Left ventricle myocardium inferior (tissue), 1 donor: ENCODE measurements around the gene GYS2. TPM values are rescaled to one million over a fixed set of nuclear protein-coding genes. Genes with fewer than 3 reads are reported as not detected.
A peak's percentile ranks its signal among the peaks of the same experiment; 100 is the strongest.

Source experiments
- DNase-seq: peaks from one replicate; pipeline ENCODE4 v3.0.0-alpha.2; 2020
- H3K27ac ChIP-seq: fragments of 200-600 bp; replicated peaks from 2 replicates; pipeline ENCODE4 v1.8.0; 2021
- H3K27me3 ChIP-seq: fragments of 200-600 bp; 2 replicates; pipeline ENCODE4 v1.8.0; 2021; ENCODE audit warnings: low read depth
- H3K36me3 ChIP-seq: fragments of 200-600 bp; 2 replicates; pipeline ENCODE4 v1.8.0; 2021
- H3K4me1 ChIP-seq: fragments of 200-600 bp; 2 replicates; pipeline ENCODE4 v1.8.0; 2021
- H3K4me3 ChIP-seq: fragments of 200-600 bp; 2 replicates; pipeline ENCODE4 v1.8.0; 2021; ENCODE audit warnings: mild to moderate bottlenecking, moderate library complexity
- H3K9me3 ChIP-seq: fragments of 200-600 bp; replicated peaks from 2 replicates; pipeline ENCODE4 v1.8.0; 2021
- intact Hi-C: fragments of 100-400 bp; cut with micrococcal nuclease; formaldehyde crosslinking; loops from one replicate; pipeline ENCODE4 v1.11.0; 2022
- total RNA-seq: library from RNA; stranded (reverse); fragmentation: NEBNext Ultra II Directional; extraction: Animal tissue kit (Norgen Biotek cat#: 25700); gene quantifications from one replicate; pipeline ENCODE4 v1.2.1, GENCODE V29; 2021
- TF ChIP-seq, protein P1 (sequence below): fragments of 200-600 bp; IDR thresholded peaks from 2 replicates; pipeline ENCODE4 v1.8.0; 2021; ENCODE audit warnings: antibody characterized with exemption, mild to moderate bottlenecking, borderline replicate concordance
- donor health status: DM: no; HTN: yes; CAD: no; lungs with severe emphysema.

GYS2 gene
- total RNA-seq, 1 donor from 2014 or later: not detected

- DNase-seq: no peak
- Histone ChIP-seq H3K9me3 (no peaks in the 10 kb centered on the region), H3K4me1 (peaks cover 25% of the 10 kb centered on the region), H3K27ac (peak overlapping the region; percentile 72), H3K36me3 (no peaks in the 10 kb centered on the region), H3K4me3 (no peak overlapping the region), H3K27me3 (no peaks in the 10 kb centered on the region)
- TF ChIP-seq, protein P1, sequence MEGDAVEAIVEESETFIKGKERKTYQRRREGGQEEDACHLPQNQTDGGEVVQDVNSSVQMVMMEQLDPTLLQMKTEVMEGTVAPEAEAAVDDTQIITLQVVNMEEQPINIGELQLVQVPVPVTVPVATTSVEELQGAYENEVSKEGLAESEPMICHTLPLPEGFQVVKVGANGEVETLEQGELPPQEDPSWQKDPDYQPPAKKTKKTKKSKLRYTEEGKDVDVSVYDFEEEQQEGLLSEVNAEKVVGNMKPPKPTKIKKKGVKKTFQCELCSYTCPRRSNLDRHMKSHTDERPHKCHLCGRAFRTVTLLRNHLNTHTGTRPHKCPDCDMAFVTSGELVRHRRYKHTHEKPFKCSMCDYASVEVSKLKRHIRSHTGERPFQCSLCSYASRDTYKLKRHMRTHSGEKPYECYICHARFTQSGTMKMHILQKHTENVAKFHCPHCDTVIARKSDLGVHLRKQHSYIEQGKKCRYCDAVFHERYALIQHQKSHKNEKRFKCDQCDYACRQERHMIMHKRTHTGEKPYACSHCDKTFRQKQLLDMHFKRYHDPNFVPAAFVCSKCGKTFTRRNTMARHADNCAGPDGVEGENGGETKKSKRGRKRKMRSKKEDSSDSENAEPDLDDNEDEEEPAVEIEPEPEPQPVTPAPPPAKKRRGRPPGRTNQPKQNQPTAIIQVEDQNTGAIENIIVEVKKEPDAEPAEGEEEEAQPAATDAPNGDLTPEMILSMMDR: no peak
- intact Hi-C loops: no loop called here
These were observed 52.7 kb downstream of the GYS2 start for GRCh38 chr12:21551841-21552465.

- TF ChIP-seq, protein P1: no peak
- peaks cover 20% of the 10 kb centered on the region for H3K4me1 ChIP-seq
These were observed 57.2 kb downstream of the GYS2 start for GRCh38 chr12:21547437-21547836.

DNA sequence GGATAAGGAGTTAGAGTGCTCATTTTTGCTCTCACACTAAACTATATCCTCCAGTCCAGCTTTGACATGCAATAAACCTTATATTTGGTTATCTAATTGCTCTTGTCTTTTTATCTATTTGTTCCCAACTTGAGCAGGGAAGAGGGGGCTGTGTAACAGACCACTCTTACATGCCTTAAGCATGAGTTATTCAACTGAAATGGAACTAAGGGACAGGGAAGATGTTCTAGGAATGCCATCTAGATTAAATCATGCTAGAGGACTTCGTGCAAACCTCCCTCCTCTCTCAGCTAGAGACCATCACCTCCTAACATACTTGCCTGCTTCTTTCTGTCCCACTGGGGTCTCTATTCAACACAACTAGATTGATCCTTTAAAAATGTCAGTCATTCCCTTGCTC lies 57.9 kb downstream of the GYS2 start:
- Histone ChIP-seq H3K27ac (no peak overlapping the region), H3K4me3 (no peak overlapping the region), H3K27me3 (no peaks in the 10 kb centered on the region), H3K36me3 (no peaks in the 10 kb centered on the region), H3K9me3 (no peaks in the 10 kb centered on the region), H3K4me1 (peaks cover 19% of the 10 kb centered on the region)
- no peak for DNase-seq
- TF ChIP-seq, protein P1: no peak
- intact Hi-C loops: no loop called here

More at GRCh38 chr12:21547437-21547836, 57.2 kb downstream of the GYS2 start:
- Histone ChIP-seq H3K9me3 (no peaks in the 10 kb centered on the region), H3K4me3 (no peak overlapping the region), H3K36me3 (no peaks in the 10 kb centered on the region), H3K27ac (no peak overlapping the region), H3K27me3 (no peaks in the 10 kb centered on the region)
- intact Hi-C loops: no loop called here
- DNase-seq: no peak

GRCh38 chr12:21545557-21545956 lies 59.1 kb downstream of the GYS2 start:
- Histone ChIP-seq H3K36me3 (no peaks in the 10 kb centered on the region), H3K4me3 (no peak overlapping the region), H3K27ac (no peak overlapping the region), H3K4me1 (peaks cover 16% of the 10 kb centered on the region), H3K9me3 (no peaks in the 10 kb centered on the region), H3K27me3 (no peaks in the 10 kb centered on the region)
- intact Hi-C loops: no loop called here
- no peak for DNase-seq
- TF ChIP-seq, protein P1: no peak

DNA sequence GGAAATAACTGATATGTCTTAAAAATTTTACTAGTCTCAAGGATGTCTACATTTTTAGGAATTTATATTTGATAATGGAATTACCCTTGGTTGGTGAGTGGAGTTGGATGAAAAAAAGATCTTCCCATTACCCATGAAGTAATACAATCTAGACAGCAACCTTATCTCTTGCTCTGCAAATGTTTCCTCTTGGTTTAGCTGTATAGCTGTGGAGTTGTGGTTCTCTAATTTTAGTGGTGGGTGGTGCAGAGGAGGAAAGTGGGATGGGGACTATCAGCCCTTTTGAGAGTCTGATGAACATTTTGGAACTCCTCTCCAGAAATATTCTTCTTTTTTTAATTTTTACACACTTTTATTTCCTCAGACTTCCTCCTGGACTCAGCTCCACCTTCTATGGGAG lies 61.5 kb downstream of the GYS2 start:
- intact Hi-C loops: no loop called here
- H3K36me3 ChIP-seq: no peaks in the 10 kb centered on the region
- no peaks in the 10 kb centered on the region for H3K9me3 ChIP-seq
- H3K27me3 ChIP-seq: no peaks in the 10 kb centered on the region
- H3K4me3 ChIP-seq: no peak overlapping the region
- peaks cover 14% of the 10 kb centered on the region for H3K4me1 ChIP-seq
- H3K27ac ChIP-seq: no peak overlapping the region
- no peak for DNase-seq
- TF ChIP-seq, protein P1: no peak
